Muscle layer of colon (tissue), 2 donors: Measurements from ENCODE around the gene TAL1.

Experiments used
- H3K27ac ChIP-seq: one replicate; pipeline ENCODE4 v1.7.0; 2013; ENCODE audit warnings: low read depth, mild to moderate bottlenecking, low read length, moderate library complexity
- H3K27me3 ChIP-seq, 2 donors: one replicate each; pipeline ENCODE4 v1.7.0; 2013; ENCODE audit warnings: low read length in 2 of 2, mild to moderate bottlenecking in 2 of 2; ENCODE audit not compliant: insufficient read depth in 2 of 2, control insufficient read depth in 1 of 2
- H3K36me3 ChIP-seq: one replicate; pipeline ENCODE4 v1.7.0; 2013; ENCODE audit warnings: mild to moderate bottlenecking, low read length; ENCODE audit not compliant: insufficient read depth
- H3K4me1 ChIP-seq: one replicate; pipeline ENCODE4 v1.7.0; 2013; ENCODE audit warnings: mild to moderate bottlenecking, low read length; ENCODE audit not compliant: insufficient read depth
- H3K4me3 ChIP-seq, 2 donors: one replicate each; pipeline ENCODE4 v1.7.0; 2013; ENCODE audit warnings: low read length in 2 of 2, low read depth in 1 of 2, mild to moderate bottlenecking in 1 of 2, moderate library complexity in 1 of 2
- H3K9ac ChIP-seq: one replicate; pipeline ENCODE4 v1.7.0; 2013; ENCODE audit warnings: low read length
- H3K9me3 ChIP-seq: one replicate; pipeline ENCODE4 v1.7.0; 2013; ENCODE audit warnings: mild to moderate bottlenecking, low read length
- donor health status: abdominal sarcoma.
- donor health status: Adenocarcinoma of cecum.

The TAL1 gene

DNA sequence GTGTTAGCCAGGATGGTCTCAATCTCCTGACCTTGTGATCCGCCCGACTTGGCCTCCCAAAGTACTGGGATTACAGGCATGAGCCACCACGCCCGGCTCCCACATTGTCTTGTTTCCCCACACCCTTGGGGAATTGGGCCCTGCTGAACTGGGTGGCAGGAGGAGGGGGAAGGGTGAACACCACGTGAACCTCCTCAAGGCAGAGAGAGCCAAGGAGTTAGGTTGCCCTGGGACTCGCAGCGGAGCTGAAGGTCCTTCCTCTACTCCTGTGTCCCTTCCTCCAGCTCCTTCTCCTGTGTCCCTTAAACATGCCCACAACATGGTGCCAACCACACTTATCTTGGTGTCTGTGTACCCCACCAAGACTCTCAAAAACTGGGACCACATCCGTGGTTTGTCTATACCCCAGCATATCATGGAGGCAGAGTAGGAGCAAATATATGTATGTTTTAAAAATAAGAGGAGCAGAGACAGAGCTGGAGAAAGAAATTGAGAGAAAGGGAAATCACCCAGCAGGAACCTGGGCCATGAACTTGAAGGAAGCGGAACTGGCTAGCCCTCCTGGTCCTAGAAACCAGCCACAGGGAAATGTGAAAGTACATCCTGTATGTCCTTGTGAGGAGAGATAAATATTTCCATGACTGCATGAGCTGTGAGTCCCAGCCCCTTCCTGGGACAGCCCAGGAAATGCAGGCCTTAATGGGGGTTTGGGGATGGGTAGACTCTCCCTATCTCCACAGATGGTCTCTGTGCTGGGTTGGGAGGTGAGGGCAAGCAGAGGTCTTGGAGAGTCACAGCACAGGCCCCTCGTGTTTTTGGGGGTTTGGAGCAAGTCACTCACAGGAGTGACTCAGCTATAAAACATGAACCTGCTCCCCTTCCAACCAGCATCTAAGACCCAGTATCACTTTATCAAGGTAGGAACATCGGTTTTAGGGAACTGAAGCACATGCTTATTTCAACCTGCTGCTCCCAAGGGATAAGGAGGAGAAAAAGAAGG, 9.4 kb upstream of the TAL1 start:
- Histone ChIP-seq H3K4me1 (no peaks in the 10 kb centered on the region), H3K27me3 (peaks cover 0 to 4% of the 10 kb centered on the region in 2 donors), H3K9ac (no peak overlapping the region), H3K9me3 (no peaks in the 10 kb centered on the region), H3K36me3 (no peaks in the 10 kb centered on the region), H3K27ac (no peak overlapping the region), H3K4me3 (no peak overlapping the region)

DNA sequence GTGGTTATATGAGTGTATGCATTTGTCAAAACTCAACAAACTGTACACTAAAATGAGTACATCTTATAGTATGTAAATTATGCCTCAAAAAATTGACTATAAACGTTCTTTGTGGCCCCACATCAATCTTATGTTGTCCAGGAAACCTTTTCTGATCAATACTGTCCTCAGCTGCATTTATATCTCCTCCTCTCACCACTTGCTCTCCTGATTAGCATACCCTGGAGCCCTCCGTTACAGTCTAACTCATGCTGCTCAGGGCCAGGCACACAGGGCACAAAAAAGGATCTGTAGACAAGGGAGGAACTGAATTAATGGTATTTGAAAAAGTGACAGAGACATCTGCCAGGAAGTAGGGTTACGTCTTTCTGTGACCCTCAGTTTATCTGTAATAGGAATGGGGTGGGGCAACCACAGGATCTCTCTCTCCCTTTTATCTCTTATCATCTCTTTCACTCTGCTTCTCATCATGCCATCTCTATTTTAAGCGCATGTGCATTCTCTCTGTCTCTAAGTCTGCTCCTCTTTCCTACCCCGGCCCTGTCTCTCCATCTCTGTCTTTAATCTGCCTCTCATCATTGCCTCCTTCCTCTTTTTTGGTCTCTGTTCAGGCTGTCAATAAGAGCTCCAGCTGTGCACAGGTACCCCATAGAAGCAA, 7.0 kb upstream of the TAL1 start:
- Histone ChIP-seq H3K36me3 (no peaks in the 10 kb centered on the region), H3K9ac (no peak overlapping the region), H3K27me3 (no peaks in the 10 kb centered on the region), H3K9me3 (no peaks in the 10 kb centered on the region), H3K27ac (no peak overlapping the region), H3K4me3 (no peak overlapping the region), H3K4me1 (no peaks in the 10 kb centered on the region)

DNA sequence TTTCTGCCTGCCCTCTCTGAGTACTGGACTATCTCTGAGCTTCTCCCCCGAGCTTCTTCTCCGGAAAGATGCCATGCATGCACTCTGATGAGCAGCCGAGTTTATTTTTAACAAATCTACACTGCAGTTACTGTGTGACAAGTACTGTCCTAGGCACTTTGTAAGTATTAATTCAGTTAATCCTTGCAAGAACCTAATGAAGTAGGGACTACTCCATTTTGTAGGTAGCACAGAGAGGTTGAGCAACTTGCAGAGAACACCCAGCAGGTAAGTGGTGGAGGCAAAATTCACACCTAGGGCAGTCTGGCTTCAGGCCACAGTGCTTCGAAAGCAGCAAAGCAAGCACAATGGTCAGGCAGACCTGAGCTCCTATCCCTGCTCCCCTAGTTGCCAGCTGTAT, 3.8 kb upstream of the TAL1 start:
- H3K9ac ChIP-seq: no peak overlapping the region
- H3K27ac ChIP-seq: no peak overlapping the region
- peaks cover 21 to 26% of the 10 kb centered on the region in 2 donors for H3K27me3 ChIP-seq
- no peaks in the 10 kb centered on the region for H3K9me3 ChIP-seq
- no peaks in the 10 kb centered on the region for H3K36me3 ChIP-seq
- peaks cover 7% of the 10 kb centered on the region for H3K4me1 ChIP-seq
- no peak overlapping the region for H3K4me3 ChIP-seq

DNA sequence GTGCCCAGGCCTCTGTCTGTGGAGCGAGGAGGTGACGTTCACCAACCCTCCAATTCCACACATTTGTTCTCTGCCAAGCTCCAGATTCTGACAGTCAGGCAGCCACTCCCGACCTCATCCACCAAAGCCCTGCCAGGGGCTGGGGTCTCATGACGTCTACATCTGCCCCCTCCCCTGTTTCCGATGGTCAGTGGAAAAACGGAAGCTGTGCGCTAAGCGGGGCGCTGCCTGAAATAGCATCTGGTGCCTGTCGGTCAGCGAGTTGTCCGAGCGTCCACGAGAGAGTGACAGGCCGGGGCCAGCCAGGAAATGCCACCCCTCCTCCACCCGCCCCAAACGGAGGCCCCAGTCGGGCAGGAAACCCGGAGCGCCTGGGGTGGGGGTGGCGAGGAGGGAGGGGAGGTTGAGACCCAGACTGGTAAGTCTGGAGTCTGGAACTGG, 3.2 kb upstream of the TAL1 start:
- H3K9ac ChIP-seq: no peak overlapping the region
- no peaks in the 10 kb centered on the region for H3K9me3 ChIP-seq
- H3K27me3 ChIP-seq: peaks cover 26 to 32% of the 10 kb centered on the region in 2 donors
- H3K27ac ChIP-seq: no peak overlapping the region
- H3K4me3 ChIP-seq: no peak overlapping the region
- H3K36me3 ChIP-seq: no peaks in the 10 kb centered on the region
- peaks cover 7% of the 10 kb centered on the region for H3K4me1 ChIP-seq

DNA sequence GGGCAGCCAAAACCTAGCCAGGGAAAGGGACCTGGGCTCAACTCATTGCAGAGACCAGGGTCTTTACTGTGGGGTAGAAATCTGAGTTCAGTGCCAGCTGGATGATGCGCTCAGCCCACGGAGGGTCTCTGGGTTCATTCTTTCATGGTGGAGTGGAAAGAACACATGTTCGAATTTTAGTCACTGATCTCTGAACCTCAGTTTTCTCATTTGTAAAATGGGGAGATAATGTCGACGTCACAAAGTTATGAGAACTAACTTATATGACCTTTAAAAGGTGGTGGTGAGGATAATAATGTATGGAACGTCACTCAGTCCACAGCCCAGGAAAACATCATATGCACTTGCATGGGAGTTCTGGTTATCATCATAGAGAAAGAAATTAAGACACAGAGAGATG, 1.2 kb upstream of the TAL1 start:
- no peak overlapping the region for H3K9ac ChIP-seq
- H3K9me3 ChIP-seq: no peaks in the 10 kb centered on the region
- H3K27ac ChIP-seq: no peak overlapping the region

DNA sequence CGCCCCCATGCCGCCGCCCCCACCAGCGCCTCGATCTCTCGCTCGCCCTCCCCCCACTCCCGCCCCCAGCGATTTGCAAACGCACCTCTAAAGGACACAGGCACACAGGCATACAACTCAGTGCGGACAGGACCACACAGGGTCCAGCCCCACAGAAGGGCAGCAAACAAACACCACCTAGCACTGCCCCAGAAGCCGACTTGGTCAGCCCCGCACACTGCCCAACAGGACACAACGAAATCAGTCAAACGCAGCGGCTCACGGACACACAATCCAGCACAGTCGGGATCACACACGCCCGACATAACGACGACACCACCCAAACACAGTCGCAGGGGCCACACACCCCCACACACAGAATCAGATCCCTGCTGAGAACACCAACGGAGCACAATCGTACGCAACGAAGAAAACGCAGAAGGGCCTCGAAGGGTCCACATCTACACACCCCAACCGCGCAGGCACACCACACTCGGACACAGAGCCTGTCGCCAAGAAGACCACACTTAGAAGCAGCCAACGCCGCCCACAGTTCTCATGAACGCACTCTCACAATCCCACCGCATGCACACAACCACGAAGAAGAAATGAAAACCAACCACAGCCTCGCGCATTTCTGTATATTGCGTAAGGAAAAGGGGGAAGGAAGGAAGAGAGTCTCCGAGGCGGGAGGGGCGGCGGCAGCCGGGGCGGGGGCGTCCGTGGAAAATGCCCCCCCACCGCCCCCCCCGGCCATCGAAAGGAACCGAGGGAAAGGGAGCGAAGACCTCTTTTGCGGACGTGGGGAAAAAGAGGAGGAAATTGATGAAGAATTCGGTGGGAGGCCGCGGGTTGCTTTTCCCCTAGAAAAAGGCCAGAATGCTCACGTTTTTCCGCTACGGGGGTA, 481 bp downstream of the TAL1 start:
- peaks cover 62 to 69% of the 10 kb centered on the region in 2 donors for H3K27me3 ChIP-seq
- no peaks in the 10 kb centered on the region for H3K9me3 ChIP-seq
- no peaks in the 10 kb centered on the region for H3K36me3 ChIP-seq
- H3K4me1 ChIP-seq: peaks cover 7% of the 10 kb centered on the region
- no peak overlapping the region for H3K27ac ChIP-seq
- no peak overlapping the region for H3K9ac ChIP-seq
- peak overlapping the region in 1 of 2 donors; percentile 48 for H3K4me3 ChIP-seq

More for the DNA sequence above, 1.2 kb upstream of the TAL1 start:
- H3K4me3 ChIP-seq: no peak overlapping the region
- H3K36me3 ChIP-seq: no peaks in the 10 kb centered on the region
- H3K4me1 ChIP-seq: peaks cover 7% of the 10 kb centered on the region
- peaks cover 47 to 53% of the 10 kb centered on the region in 2 donors for H3K27me3 ChIP-seq

DNA sequence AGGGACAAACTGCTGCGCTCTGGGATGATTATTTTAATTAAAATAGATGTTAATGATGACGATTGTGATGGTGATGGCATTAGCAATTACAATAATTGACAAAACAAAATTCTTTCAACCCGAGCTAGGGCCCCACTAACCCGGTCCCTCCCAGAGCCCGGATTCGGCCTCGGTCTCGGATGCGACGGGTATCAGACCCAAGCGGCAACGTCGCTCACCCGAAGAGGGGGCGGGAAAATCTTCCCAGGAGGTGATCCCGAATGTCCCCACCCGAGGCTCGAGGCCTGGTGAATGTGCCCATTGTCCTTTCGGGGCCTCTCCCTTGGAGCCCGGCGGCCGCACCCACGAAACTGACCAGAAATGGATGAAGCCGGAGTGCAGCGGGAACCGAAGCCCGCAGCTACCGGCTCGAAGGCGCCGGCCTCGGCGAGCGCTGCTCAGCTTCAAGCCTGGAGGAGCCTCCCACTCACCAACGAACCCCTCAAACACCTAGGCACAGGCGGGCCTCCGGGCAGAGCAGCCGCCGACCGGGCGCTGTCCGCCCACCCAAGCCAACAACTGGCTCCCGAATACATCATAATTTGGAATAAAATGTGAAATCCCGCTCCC, 1.2 kb downstream of the TAL1 start:
- no peak overlapping the region for H3K4me3 ChIP-seq
- no peaks in the 10 kb centered on the region for H3K9me3 ChIP-seq
- H3K27ac ChIP-seq: no peak overlapping the region
- peaks cover 7% of the 10 kb centered on the region for H3K4me1 ChIP-seq
- no peak overlapping the region for H3K9ac ChIP-seq
- H3K27me3 ChIP-seq: peaks cover 69 to 75% of the 10 kb centered on the region in 2 donors
- H3K36me3 ChIP-seq: no peaks in the 10 kb centered on the region

DNA sequence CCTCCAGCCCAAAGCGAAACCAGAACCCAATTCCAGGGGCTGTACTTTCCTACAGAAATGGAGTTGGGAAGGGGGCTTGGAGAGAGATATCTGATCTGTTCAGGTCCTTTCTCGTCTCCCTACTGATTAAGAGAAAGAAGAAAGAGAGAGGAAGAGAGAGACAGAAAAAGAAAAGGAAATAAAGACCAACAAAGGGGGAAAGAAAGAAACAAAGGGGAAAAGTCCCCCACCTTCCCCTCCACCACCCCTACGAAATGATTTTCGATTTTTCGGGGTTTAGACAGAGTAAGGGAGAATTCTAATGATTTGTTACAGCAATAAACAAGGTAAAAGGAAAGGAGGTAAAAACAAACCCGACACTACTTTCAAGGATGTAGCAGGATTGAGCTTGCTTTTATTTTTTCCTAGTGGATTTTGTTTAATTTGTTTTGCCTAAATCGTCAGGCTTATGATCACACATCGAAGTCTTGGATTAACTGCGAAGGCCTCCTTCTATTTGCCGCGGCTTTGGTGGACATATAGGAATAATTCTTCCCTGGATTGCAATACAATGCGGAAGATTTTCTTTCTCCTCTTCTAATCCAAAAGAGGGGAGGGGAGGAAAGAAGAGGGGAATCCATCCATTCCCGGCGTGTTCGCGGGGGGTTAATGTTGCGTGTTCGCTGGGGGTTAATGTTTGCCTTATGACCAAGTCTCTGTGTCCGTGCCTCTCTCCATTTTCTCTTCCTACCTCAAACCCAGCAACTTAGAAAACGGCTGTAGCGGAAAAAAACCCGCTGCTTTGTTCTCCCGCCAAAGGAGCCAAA, 1.9 kb downstream of the TAL1 start:
- no peak overlapping the region for H3K27ac ChIP-seq
- H3K36me3 ChIP-seq: no peaks in the 10 kb centered on the region
- H3K4me3 ChIP-seq: no peak overlapping the region
- peaks cover 7% of the 10 kb centered on the region for H3K4me1 ChIP-seq
- H3K9me3 ChIP-seq: no peaks in the 10 kb centered on the region
- H3K9ac ChIP-seq: no peak overlapping the region
- H3K27me3 ChIP-seq: peaks cover 70 to 80% of the 10 kb centered on the region in 2 donors

DNA sequence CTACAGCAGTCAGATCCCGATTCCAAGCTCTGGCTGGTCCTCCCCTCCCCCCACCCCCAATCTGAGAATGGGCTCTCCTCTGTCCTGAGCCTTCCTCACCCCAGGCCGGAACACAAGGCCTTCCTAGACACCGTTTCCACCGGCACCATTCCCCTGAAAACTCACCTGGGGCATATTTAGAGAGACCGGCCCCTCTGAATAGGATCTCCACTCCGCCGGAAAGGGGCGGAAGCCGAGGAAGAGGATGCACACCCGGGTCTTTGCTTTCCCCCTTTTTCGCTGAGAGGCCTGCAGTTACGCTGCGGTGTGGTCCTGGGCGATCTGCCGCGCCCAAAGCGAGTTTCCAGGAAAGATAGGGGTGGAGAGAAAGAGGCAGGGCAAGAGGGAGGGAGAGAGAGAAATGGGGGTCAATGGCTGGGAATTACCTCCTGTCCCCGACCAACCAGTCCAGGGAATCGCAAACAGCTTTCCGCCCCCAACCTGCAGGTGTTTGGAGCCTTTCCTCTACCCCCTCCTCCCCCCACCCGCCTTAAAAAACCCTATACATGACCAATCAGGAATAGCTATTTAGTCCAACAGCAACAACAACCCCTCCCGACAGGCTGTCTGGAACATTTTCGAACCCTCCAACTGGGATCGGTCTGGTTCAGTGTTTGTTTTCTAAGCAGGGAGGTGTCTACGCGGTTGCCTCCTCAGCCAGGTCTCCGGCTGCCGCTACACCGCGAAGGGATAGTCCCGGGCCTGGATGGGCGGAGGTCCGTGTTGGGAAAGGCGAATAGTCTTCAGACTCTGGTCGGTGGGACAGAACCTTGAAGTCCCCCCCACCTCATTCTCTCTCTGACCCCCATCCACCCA, 2.8 kb downstream of the TAL1 start:
- H3K27ac ChIP-seq: no peak overlapping the region
- H3K4me3 ChIP-seq: peak overlapping the region in 1 of 2 donors; percentile 21

More for the DNA sequence above, 2.8 kb downstream of the TAL1 start:
- Histone ChIP-seq H3K4me1 (peaks cover 7% of the 10 kb centered on the region), H3K36me3 (no peaks in the 10 kb centered on the region), H3K9ac (no peak overlapping the region), H3K27me3 (peaks cover 78 to 88% of the 10 kb centered on the region in 2 donors), H3K9me3 (no peaks in the 10 kb centered on the region)
